Fibroblast of lung (primary cell): ENCODE measurements around the gene HTR2A.

Experiments used
- EZH2 ChIP-seq: IDR thresholded peaks from 2 replicates; pipeline ENCODE4 v1.5.1; 2012; ENCODE audit warnings: low read length, control low read depth, mild to moderate bottlenecking; ENCODE audit errors: missing control alignments
- TF ChIP-seq, protein P1 (sequence below), 2 donors: IDR thresholded peaks in 1 of 2; conservative IDR thresholded peaks in 1 of 2; 1 replicate in 1 of 2; 2 replicates in 1 of 2; pipeline ENCODE4 v1.5.1; 2011 to 2012; ENCODE audit warnings: low read length in 2 of 2, control low read depth in 1 of 2, inconsistent platforms in 1 of 2, low read depth in 1 of 2, mild to moderate bottlenecking in 1 of 2

DNA sequence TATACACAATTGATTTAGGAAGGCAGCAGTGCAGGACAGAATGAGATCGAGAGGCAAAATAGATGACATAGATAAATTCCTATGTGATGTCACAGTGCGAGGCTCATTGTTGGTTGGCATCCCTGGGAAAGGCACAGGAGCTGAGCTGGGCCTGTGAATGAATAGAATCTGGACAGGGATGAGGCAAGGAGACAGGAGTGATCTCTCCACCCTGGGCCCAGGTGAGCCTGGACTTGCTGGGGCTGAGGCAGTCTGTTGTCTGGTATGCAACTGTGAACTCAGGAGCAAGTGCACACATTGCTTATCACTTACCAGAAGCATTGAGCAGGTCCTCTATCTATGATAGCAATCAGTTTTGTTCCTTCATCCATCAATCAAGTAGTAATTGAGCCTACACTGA lies 51.7 kb downstream of the HTR2A start:
- TF ChIP-seq, protein P1, sequence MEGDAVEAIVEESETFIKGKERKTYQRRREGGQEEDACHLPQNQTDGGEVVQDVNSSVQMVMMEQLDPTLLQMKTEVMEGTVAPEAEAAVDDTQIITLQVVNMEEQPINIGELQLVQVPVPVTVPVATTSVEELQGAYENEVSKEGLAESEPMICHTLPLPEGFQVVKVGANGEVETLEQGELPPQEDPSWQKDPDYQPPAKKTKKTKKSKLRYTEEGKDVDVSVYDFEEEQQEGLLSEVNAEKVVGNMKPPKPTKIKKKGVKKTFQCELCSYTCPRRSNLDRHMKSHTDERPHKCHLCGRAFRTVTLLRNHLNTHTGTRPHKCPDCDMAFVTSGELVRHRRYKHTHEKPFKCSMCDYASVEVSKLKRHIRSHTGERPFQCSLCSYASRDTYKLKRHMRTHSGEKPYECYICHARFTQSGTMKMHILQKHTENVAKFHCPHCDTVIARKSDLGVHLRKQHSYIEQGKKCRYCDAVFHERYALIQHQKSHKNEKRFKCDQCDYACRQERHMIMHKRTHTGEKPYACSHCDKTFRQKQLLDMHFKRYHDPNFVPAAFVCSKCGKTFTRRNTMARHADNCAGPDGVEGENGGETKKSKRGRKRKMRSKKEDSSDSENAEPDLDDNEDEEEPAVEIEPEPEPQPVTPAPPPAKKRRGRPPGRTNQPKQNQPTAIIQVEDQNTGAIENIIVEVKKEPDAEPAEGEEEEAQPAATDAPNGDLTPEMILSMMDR (conservative IDR thresholded peaks at IDR 0.05 in 1 of 2, IDR thresholded peaks at IDR 0.05 in 1 of 2; ENCODE audit: low read depth in 1 of 2, low read length in 2 of 2): no peak
- no peak for TF ChIP-seq EZH2
